ENCODE data around the gene EPC1.

Gene EPC1

GRCh38 chr10:32379950-32380551 lies 33.1 kb upstream of the EPC1 start:
- no peaks in the 10 kb centered on the region for H3K36me3 ChIP-seq (ENCODE audit: control insufficient read depth in 2 of 2, insufficient read depth in 1 of 2, low read length in 2 of 2)
- no peak overlapping the region for H3K4me3 ChIP-seq (ENCODE audit: low read depth, low read length)
- peaks cover 12% of the 10 kb centered on the region; the same call in 1 of the 2 replicates for H3K4me1 ChIP-seq (ENCODE audit: control insufficient read depth, insufficient read depth, low read length)
- TF ChIP-seq ZNF354C (tag by site-specific recombination; IDR thresholded peaks at IDR 0.05; ENCODE audit: borderline replicate concordance, low read depth): no peak
- TF ChIP-seq ZNF585B (tag by site-specific recombination; IDR thresholded peaks at IDR 0.05): no peak
- 0 out of 2 replicates have a peak, but pooled peaks have one; percentile 20 for TF ChIP-seq ZNF335 (tag by site-specific recombination; conservative IDR thresholded peaks at IDR 0.05)
- TF ChIP-seq KLF9 (tag by site-specific recombination; IDR thresholded peaks at IDR 0.05; ENCODE audit: low read depth): peak; percentile 16; the same call in 1 of the 2 replicates
- no peak for TF ChIP-seq ZNF513 (tag by site-specific recombination; IDR thresholded peaks at IDR 0.05)
- TF ChIP-seq ZNF2 (tag by site-specific recombination; IDR thresholded peaks at IDR 0.05): peak; percentile 15; the same call in 1 of the 2 replicates
- TF ChIP-seq ZNF398 (tag by site-specific recombination; IDR thresholded peaks at IDR 0.05): peak; percentile 35; the same call in 1 of the 2 replicates
- TF ChIP-seq SP7 (tag by site-specific recombination; IDR thresholded peaks at IDR 0.05): peak; percentile 13; the same call in 1 of the 2 replicates
- peak; percentile 98 for TF ChIP-seq ZSCAN4 (tag by site-specific recombination; IDR thresholded peaks at IDR 0.05)
- H3K9me3 ChIP-seq (ENCODE audit: control insufficient read depth, insufficient read depth, low read depth, low read length): no peaks in the 10 kb centered on the region
- CTCF ChIA-PET: interaction anchor here (0.5 to 0.7 kb wide), 5 partner anchors 8 to 398 kb away, joined by 3 to 5 read pairs (median 3); no protein-coding TSS in a partner anchor
- POLR2A ChIA-PET: interaction anchor here (1.9 kb wide), 1 partner anchor 65 kb away, joined by 9 read pairs; the partner anchor contains the start of gene CCDC7
- H3K27ac ChIP-seq (ENCODE audit: extremely low read depth, low read depth, low read length): peak overlapping the region; percentile 35; the same call in 1 of the 2 replicates

- Histone ChIP-seq H3K36me3 (ENCODE audit: control insufficient read depth in 2 of 2, insufficient read depth in 1 of 2, low read length in 2 of 2) (no peaks in the 10 kb centered on the region), H3K27ac (ENCODE audit: extremely low read depth, low read depth, low read length) (peak overlapping the region; percentile 73), H3K4me1 (ENCODE audit: control insufficient read depth, insufficient read depth, low read length) (peaks cover 12% of the 10 kb centered on the region; the same call in 1 of the 2 replicates), H3K9me3 (ENCODE audit: control insufficient read depth, insufficient read depth, low read depth, low read length) (no peaks in the 10 kb centered on the region), H3K4me3 (ENCODE audit: low read depth, low read length) (peak overlapping the region; percentile 52)
- ChIA-PET CTCF (interaction anchor here (0.6 to 1.4 kb wide), 5 partner anchors 12 to 335 kb away, joined by 3 to 5 read pairs (median 4); no protein-coding TSS in a partner anchor), POLR2A (interaction anchor here (0.7 to 1.9 kb wide), 3 partner anchors 33 to 66 kb away, joined by 3 to 9 read pairs (median 4); partner anchors contain the start of gene CCDC7)
- peak; percentile 73 for TF ChIP-seq FEZF1 (tag by site-specific recombination; IDR thresholded peaks at IDR 0.05)
- no peak for TF ChIP-seq KLF7 (tag by site-specific recombination; IDR thresholded peaks at IDR 0.05; ENCODE audit: borderline replicate concordance)
- no peak for TF ChIP-seq ZNF514 (tag by site-specific recombination; IDR thresholded peaks at IDR 0.05)
- peak; percentile 82 for TF ChIP-seq PRDM4 (tag by site-specific recombination; IDR thresholded peaks at IDR 0.05)
- TF ChIP-seq ZNF837 (tag by site-specific recombination; IDR thresholded peaks at IDR 0.05): no peak
- no peak for TF ChIP-seq ZNF600 (tag by site-specific recombination; IDR thresholded peaks at IDR 0.05)
- no peak for TF ChIP-seq ZNF391 (tag by site-specific recombination; IDR thresholded peaks at IDR 0.05; ENCODE audit: borderline replicate concordance, low read depth)
- TF ChIP-seq ZNF132 (tag by site-specific recombination; IDR thresholded peaks at IDR 0.05; ENCODE audit: borderline replicate concordance): no peak
- no peak for TF ChIP-seq TRIM28 (IDR thresholded peaks at IDR 0.05; ENCODE audit: borderline replicate concordance, low read length)
- TF ChIP-seq OSR2 (tag by site-specific recombination; IDR thresholded peaks at IDR 0.05): no peak
- TF ChIP-seq ZNF394 (tag by site-specific recombination; IDR thresholded peaks at IDR 0.05; ENCODE audit: borderline replicate concordance): no peak
- TF ChIP-seq ZSCAN23 (tag by site-specific recombination; IDR thresholded peaks at IDR 0.05): no peak
- no peak for TF ChIP-seq ZNF350 (tag by site-specific recombination; IDR thresholded peaks at IDR 0.05)
- TF ChIP-seq ZNF747 (tag by site-specific recombination; IDR thresholded peaks at IDR 0.05): no peak
- TF ChIP-seq ZNF521 (tag by site-specific recombination; IDR thresholded peaks at IDR 0.05): no peak
- TF ChIP-seq OVOL3 (tag by site-specific recombination; IDR thresholded peaks at IDR 0.05): no peak
- TF ChIP-seq ZNF335 (tag by site-specific recombination; conservative IDR thresholded peaks at IDR 0.05): peak; percentile 96
- TF ChIP-seq MZF1 (tag by site-specific recombination; IDR thresholded peaks at IDR 0.05; ENCODE audit: borderline replicate concordance): 0 out of 2 replicates have a peak, but pooled peaks have one; percentile 2
- 0 out of 2 replicates have a peak, but pooled peaks have one; percentile 21 for TF ChIP-seq ZNF629 (tag by site-specific recombination; IDR thresholded peaks at IDR 0.05)
These were observed 32.5 kb upstream of the EPC1 start for GRCh38 chr10:32379318-32379949.
